ENCODE measurements around the gene DDX53.

DDX53 gene

DNA sequence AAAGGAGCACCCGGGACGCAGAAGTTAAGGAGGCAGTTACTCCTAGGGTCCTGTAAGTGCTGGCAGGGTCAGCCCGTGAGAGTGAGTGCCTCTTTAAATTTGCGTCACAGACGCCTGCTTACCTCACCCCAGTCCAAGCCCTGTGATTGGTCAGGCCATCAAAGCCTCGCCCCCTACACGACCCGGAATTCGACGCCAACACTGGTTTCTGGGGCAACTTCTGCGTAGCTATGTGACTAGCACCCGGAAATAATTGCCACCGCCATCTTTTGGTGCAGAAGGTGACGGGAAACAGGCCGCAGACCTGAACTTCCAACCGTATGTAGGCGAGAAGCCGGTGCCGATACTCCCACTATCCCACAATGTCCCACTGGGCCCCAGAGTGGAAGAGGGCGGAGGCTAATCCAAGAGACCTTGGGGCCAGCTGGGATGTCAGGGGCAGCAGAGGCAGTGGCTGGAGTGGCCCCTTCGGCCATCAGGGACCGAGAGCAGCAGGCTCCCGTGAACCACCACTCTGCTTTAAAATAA, at the start of gene DDX53:
Gene DDX53 (plus strand): TSS at position 265 of the 528 bp plus-strand sequence. CDS start 98 bp downstream, at position 363.
- no peak for FAIRE-seq

DNA sequence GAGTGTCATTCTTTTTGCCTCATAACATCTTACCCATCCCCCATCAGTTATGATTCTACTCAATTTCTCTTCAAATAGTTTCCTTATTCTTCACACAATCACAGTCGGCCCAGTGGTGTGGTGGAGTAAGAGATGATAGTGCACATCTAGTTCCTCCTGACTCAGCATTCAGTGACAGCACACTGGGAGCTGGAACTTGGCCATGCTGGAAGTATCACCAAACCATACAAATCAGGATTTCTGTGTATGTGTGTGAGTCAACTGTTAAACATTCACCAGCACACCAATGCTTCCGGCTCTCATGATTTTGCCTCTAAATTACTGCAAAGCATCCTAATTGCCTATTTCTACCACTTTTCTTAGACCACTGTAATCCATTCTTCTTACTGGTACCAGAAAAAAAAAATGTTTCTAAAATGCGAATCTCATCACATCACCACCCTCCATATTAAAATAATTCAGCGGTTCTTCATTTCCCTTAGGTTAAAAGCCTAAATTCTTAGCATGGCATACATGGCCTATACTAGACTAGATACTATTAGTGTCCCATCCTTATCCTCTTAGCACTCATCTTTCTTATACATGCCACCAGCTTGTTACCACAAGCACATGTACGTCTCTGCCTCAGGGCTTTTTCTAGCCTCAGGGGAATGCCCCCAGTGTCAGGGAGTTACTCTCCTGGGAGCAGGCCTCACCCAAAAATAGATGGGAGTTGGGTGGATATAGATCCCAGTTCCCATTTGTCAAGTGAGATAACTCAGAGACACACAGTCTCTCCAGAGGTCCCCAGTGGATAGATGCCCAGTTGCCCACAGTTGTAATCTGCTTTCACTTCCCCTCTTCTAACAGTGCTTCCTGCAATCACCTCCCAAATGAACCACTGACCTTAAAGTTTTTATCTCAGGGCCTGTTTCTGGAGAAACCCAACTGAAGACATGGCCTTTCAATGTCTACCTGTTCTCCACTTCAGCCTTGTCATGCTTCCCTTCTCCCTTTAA, 49.2 kb upstream of the DDX53 start:
- FAIRE-seq: no peak

DNA sequence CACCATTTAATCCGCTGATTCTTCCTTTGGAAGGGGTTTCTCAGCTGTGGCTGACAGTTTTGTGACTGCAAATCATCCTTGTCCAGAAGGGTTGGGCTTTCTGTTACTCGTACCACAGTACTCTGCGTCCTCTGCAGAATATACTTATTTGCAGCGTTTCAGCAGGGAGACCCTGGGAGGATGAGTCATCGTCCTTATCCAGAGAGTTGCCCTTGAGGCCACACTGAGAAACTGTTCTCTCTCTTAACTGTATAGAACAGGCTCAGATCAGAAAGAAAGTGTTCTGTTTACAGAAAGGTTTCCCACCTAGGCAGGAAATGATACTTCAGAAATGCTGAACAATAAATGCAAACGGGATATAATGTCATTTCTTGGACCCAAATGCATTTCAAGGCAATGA, 47.8 kb upstream of the DDX53 start:
- no peak for FAIRE-seq

DNA sequence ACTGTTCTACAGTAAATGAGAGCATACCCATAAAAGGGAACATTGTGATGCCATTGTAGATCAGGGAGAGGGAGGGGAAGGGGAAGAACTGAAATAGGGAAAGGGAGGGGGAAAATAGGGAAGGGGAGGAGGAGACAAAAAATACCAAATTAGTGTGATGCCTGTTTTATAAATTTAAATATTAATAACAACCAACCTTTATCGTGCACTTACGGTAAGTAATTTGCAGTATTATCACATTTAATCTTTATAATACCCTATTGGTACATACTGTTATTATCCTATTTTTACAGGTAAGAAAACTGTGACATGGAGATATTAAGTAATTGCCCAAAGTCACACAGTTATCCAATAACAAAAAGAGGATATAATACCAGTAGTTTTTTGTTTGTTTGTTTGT, 41.5 kb upstream of the DDX53 start:
- FAIRE-seq: no peak

DNA sequence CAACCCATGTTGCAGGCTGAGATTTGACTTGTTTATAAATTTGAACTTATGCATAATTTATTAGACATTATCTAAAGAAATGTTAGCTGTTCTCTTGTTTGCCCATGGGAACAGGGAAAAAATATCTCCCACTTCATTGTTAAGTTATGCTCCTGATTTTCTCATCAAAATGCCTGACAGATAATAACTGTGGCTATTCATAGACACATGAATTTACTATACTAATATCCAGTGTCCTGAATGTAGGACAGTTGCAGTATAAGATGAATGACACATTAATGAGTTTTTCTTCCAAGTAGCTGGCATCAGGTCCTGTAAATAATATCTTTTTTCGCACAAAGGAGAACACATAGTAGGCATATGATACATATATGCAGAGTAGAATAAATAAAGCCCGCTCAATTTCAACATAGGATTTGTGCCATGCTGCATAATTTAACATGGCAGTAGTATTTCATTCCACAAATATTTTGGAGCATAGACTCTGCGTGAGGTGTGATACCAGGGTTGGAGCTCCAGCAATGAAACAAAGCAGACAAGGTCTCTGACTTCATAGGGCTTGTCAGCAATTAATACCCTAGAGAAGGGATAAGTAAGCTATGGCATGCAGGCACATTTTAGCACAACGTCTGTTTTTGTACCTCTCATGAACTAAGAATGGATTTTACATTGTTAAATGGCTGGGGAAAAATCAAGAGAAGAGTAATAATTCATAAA, 40.4 kb upstream of the DDX53 start:
- no peak for FAIRE-seq

DNA sequence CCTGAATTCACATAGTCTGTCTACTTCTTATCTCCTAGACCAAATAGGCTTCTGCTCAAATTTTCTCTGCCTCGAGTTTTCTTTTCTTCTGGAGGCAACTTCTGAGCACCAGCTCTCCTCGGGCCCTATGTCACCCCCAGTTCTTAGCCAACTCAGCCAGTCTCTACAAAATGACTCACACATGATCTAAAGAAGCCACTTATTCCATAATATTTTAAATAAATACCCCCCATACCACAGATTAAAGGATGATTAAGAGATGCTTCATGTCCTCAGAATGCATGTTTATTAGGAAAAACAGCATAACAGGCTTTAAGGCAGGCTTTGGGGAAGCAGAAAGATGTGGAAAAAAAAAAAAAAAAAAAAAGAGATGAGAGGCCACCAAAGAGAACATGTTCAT, 36.6 kb upstream of the DDX53 start:
- FAIRE-seq: no peak

DNA sequence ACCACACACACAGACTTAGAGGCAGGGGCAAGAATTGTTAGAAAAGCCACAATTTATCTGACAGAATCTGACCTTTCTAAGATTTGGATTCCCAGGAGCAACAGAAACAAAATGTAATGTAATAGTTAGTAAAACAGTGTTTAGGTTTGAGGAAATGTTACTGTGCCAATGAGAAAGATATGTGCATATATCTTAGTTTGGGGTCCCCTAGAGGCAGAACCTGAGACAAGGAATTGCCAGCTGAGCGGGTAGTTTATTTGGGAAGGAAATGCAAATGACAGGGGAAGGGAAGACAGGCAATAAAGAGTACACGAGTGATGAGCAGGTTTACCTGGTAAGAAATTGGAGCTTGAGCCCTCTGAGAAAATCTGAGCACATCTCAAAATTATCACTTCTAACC, 31.3 kb upstream of the DDX53 start:
- no peak for FAIRE-seq

DNA sequence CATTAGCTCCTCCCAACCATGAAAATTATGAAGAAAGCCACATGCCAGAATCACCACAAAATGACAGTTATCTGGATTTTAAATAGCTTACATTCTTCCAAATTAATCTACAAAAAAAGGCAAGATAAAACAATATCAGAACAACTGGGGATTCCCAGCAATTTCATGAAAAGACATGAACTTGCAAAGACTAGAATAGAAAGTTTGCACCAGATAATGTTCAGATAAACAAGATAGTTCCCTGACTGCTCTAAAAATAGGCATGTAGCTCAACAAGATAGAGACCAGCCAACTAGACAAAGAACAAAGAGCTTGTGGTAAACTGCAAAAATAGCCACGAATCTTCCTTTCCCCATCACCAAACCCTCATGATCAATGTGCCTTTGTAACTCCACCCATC, 30.3 kb upstream of the DDX53 start:
- no peak for FAIRE-seq

DNA sequence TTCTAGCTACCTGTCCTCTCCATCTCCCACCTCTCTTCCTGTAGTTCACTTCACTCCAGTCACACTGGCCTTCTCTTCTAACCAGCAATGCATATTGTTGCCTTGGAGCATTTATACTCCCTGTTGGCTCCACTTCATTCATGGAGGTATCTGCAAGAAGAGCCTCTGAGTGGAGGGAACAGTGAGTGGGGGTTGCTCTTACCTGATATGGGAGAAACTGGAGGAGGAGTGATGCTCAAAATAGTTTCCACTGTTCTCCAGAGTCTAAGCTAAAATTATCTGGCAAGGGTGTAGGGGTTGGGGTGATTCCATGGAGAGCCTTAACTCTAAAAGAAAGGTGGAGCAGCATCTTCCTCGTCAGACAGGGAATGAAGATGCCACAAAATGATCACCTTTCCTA, 28.9 kb upstream of the DDX53 start:
- FAIRE-seq: no peak

DNA sequence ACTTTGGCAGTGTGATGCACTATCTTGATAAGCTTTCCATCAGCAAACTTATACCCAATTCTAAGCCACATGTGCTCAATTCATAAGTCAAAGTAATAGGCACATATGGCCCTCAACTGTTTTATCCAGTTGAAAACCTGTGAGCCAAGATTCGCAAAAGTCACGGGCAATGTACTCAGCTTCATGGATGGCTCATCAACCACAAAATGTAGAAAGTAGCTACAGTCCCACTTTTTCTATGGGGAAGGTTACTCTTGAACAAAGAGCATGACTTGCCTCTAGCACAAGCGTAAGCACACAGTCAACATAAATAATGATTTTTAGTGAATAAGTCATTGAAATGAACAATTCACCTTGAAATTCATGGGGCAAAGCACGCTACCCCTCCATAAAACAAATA, 25.1 kb upstream of the DDX53 start:
- FAIRE-seq: no peak

DNA sequence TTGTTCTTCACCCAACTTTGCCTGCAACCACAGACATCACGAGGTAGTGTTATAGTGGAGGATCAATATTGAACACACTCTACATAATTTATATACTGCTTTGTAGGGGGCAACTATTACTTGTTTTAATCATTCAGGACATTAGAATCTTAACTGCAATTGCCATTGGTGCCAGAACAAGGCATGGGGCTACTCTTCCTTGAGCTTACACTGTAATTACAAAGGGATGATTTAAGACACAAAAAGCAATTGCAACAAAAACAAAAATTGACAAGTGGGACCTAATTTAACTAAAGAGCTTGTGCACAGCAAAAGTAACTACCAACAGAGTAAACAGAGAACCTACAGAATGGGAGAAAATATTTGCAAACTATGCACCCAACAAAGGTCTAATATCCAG, 24.0 kb upstream of the DDX53 start:
- no peak for FAIRE-seq

DNA sequence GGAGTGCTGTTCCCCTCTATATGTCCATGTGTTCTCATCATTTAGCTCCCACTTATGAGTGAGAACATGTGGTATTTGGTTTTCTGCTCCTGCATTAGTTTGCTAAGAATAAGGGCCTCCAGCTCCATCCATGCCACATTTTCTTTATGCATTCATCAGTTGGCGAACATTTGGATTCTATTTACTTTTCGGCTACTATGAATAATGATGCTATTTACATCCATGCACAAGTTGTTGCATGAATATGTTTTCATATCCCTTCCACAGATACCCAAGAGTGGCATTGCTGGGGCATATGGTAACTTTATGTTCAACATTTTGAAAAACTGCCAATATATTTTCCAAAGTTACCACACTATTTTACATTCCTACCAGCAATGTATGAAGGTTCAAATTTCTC, 13.8 kb upstream of the DDX53 start:
- no peak for FAIRE-seq

DNA sequence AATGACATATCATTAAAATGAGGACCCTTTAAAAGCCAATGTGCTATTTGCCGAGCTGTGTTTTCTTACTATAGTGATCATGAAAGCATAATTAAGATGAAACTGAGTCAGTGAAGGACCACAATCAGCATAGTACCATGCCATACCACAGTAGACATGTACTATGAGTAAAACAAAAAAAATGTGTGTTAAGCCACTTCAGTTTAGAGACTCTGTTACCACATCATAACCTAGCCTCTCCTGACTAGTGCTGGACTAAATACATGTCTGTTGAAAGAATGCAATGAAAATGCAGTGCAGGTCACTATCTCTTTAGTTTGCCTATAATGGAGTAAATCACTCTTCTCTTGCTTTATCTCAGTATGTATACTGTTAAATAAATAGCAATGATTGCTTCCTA, 12.3 kb upstream of the DDX53 start:
- FAIRE-seq: no peak

DNA sequence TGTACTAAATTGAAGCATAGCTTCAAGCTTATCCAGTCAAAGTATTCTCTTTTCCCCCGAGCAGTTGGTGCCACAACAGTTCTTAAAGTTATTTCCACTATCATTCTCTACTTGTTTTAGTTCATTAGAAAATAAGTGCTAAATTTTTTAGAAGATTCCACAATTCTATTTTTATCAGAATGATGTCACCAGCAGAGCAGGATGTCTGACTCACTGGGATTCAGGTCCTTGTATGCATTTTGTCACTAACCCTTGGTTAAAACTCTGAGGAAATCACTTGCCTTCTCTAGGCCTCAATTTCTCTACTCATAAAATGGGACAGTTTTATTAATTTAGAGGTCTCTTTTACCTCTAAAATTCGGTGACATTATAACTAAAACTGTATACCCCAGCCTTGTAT, 3.4 kb downstream of the DDX53 start:
- no peak for FAIRE-seq

DNA sequence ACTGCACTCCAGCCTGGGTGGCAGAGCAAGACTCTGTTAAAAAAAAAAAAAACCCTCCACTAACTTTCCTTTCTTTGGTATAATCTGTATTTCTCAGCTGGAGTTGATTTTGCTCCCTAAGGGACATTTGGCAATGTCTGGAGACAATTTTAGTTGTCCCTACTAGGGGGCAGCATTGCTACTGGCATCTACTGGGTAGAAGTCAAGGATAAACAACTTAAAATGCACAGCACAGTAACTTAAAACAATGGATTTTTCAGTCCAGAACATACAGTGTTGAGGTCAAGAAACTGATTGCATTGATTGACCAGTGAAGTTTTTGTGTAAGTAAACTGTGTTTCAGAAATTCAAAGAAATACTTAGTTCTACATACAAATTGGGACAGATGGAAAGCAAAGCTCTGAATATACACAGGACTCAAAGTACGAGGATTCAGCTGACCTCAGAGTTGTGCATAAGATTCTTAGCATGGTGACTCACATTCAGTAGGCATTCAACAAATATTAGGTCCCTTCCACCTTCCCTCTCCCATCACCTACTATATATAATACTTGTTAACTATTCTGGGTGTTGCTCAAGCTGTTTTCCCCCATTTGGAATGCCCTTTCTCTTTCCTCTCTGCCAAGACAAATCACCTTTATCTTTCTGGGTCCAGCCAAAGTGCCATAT, 8.8 kb downstream of the DDX53 start:
- no peak for FAIRE-seq

DNA sequence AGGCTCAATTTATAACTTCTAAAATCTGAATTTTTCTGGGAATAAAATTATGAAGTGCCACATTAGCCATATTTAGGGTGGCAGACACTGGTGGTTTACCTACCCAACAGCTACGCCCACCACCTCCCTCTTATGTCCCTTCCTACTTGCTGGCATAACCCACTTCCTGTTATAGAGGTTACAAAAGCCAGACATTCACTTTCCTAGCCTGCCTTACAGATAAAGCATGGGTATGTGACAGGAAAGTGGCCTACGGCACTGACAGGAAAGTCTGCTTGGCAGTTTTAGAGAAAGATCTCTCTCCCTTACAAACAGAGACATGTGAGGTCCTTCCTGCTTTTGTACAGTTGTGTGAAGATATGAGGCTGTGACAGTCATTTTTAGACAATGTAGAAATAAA, 12.4 kb downstream of the DDX53 start:
- no peak for FAIRE-seq

DNA sequence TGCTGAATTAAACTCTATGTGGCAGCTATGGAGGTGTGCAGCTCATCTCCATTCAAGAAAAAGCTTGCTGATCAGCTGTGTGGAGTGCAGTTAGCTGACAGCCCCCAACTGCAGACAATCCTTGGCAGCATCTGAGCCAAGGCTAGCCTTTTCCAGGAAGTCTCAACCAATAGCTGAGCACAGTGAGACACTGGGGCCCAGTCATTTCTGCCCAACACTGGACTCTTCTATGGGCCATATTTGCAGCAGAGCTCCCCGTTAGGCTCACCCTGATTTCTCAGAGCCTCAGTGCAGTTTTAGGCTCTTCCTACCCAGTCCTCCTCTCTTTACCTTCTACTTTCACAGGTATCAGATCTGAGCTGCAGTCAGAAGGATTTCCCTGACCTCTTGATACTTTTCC, 12.9 kb downstream of the DDX53 start:
- FAIRE-seq: no peak

DNA sequence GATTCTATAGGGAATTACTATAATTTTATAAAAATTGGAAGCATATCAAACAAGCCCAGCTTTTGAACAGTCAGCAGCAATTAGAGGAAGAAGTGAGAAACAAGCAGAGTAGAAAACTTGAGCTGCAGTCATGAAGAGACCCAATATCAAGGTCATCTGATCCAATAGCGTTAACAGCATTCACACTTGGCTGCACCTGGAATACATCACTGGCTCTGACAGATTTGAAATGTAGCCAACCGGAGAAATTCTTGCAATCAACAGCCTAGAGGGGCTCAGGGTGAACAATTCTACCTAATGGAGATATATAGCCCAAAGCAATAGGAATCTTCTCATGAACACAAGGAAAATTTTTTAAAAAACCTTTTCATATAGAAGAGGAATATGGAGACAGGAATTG, 13.6 kb downstream of the DDX53 start:
- FAIRE-seq: no peak

DNA sequence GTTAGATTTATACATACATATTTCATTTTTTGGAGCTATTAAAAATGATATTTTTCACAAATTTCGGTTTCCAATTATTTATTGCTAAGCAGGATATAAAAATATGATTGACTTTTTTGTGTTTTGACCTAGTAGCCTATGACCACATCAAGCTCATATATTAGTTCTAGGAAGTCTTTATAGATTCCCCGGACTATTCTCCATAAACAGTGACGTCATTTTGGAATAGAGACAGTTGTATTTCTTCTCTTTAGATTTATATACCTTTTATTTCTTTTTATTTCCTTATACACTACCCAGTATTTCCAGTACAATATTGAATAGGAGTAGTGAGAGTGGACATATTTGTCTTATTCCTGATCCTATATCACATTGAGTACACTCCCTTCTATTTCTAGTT, 31.8 kb downstream of the DDX53 start:
- FAIRE-seq: no peak

DNA sequence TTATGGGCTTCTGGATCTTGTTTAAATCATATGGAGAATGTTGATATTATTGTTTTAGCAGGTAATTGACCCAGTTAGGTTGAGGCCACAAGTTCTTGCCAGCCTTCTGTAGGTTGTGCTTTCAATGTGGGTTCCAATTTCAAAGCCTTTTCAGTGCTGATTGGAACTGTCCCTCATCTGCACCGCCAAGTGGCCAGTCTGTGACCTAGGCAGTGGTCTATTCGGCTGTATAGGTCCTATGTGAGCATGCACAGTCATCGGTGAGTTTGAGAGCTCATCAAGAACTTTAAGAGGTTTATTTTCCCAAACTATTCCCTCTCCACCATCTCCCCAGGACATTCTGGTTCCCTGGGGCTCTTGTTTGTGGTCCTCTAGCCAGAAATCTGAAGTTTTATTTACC, 35.7 kb downstream of the DDX53 start:
- no peak for FAIRE-seq

DNA sequence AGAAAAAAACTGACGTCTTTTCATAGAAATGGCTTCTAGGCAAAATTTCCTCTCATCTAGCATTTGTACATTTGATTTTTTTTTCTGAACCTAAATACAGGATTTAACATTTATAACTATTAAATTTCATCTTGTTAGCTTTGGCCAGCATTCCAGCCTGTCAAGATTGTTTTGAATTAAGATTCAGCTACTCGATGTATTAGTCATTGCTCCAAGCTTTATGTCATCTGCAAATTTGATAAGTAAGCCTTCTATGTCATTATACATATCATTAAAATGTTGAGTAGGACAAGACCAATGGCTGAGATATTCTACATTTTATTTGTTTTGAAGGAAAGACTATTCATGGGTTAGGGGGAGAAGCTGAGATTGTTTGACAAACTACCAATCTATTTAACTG, 46.7 kb downstream of the DDX53 start:
- no peak for FAIRE-seq

DNA sequence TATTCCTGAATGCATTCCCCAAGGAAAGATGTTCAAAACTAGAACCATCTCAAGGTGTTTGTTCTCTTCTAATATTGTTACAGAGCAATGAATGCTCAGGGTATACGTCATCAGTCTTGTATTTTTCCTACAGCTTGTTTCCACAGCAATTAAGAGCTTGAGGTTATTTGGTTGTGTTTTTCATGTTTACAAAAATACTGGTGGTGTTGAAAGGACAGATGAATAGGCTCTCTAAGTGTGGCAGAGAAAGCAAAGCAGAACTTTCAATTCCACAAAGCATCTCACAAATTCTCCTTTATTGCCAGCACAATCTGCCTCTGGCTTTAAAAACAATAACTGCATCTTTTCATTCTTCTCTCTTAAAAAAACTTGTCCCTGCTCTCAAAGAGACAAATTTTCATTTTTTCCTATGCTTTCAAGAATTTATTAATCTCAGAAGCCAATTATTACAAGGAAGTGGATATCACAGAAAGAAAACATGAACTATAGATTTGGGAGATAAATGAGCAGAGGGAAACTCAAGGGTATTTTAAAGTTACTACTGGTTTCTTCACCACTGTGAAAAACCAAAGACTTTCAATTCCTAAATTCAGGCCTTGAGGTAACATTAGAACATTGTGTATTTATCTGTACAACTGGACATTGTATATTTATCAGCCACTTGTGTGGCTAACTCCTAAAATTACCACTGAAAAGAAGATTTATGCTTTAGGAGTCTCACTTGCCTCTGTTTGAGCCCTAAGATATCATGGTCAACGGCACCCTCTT, 49.2 kb downstream of the DDX53 start:
- no peak for FAIRE-seq

DNA sequence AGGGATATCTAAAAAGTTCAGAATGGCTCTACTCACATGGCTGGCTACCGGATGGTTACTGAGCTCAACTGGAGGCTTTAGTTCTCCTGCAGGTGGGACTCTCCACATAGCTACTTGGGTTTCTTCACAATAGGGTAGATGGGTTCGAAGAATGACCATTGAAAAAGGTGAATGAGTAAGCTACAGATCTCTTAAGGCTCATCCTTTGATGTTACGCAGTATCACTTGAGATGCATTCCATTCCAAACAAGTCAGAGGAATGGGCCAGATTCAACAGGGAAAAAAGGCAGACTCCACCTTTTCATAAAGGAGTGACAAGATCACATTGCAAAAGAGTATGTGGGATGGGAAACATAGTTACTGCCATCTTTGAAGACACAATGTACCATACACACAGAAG, 52.6 kb downstream of the DDX53 start:
- FAIRE-seq: no peak
